H9 (cell line): ENCODE data around the gene ZNF26. TPM values are rescaled to one million over a fixed set of nuclear protein-coding genes. Genes with fewer than 3 reads are reported as not detected.

ENCODE experiments used
- DNase-seq: peaks from one replicate; pipeline ENCODE4 v3.0.0-alpha.2; 2017
- H2AFZ ChIP-seq: one replicate; pipeline ENCODE4 v1.6.1; 2013; ENCODE audit warnings: mild to moderate bottlenecking, low read length, control low read depth, moderate library complexity
- H2AK5ac ChIP-seq: 2 replicates; pipeline ENCODE4 v1.6.1; 2013; ENCODE audit warnings: low read length, control low read depth, mixed read lengths; ENCODE audit not compliant: insufficient read length
- H2BK120ac ChIP-seq: one replicate; pipeline ENCODE4 v1.6.1; 2013; ENCODE audit warnings: low read depth, mild to moderate bottlenecking, low read length, control low read depth, inconsistent platforms; ENCODE audit not compliant: poor library complexity, severe bottlenecking
- H2BK12ac ChIP-seq: 2 replicates; pipeline ENCODE4 v1.6.1; 2013; ENCODE audit warnings: low read length, control low read depth, mixed read lengths, low read depth; ENCODE audit not compliant: insufficient read length
- H2BK15ac ChIP-seq: 2 replicates; pipeline ENCODE4 v1.6.1; 2013; ENCODE audit warnings: low read depth, low read length, control low read depth
- H2BK20ac ChIP-seq: one replicate; pipeline ENCODE4 v1.6.1; 2013; ENCODE audit warnings: low read depth, mild to moderate bottlenecking, low read length, control low read depth, inconsistent platforms; ENCODE audit not compliant: poor library complexity, severe bottlenecking
- H2BK5ac ChIP-seq: 2 replicates; pipeline ENCODE4 v1.6.1; 2013; ENCODE audit warnings: low read length, control low read depth, mixed read lengths; ENCODE audit not compliant: insufficient read length
- H3K14ac ChIP-seq: 2 replicates; pipeline ENCODE4 v1.6.1; 2013; ENCODE audit warnings: low read length, control low read depth; ENCODE audit not compliant: insufficient read depth
- H3K18ac ChIP-seq: 2 replicates; pipeline ENCODE4 v1.6.1; 2013; ENCODE audit warnings: low read depth, mild to moderate bottlenecking, mixed read lengths, low read length, control low read depth; ENCODE audit not compliant: insufficient read length
- H3K23ac ChIP-seq: 2 replicates; pipeline ENCODE4 v1.6.1; 2013; ENCODE audit warnings: low read length, control low read depth, mixed read lengths, low read depth; ENCODE audit not compliant: insufficient read length
- H3K23me2 ChIP-seq: 2 replicates; pipeline ENCODE4 v1.6.1; 2013; ENCODE audit warnings: low read depth, mild to moderate bottlenecking, mixed read lengths, low read length, control low read depth; ENCODE audit not compliant: insufficient read length, poor library complexity, severe bottlenecking
- H3K27ac ChIP-seq: 2 replicates; pipeline ENCODE4 v1.5.1; 2013; ENCODE audit warnings: low read length, control low read depth, mixed read lengths, low read depth; ENCODE audit not compliant: insufficient read length
- H3K27me3 ChIP-seq: 2 replicates; pipeline ENCODE4 v1.6.1; 2013; ENCODE audit warnings: low read length, control low read depth, inconsistent platforms; ENCODE audit not compliant: insufficient read depth
- H3K4ac ChIP-seq: 2 replicates; pipeline ENCODE4 v1.6.1; 2013; ENCODE audit warnings: low read depth, mild to moderate bottlenecking, control low read depth, inconsistent platforms, low read length, moderate library complexity
- H3K4me1 ChIP-seq: 2 replicates; pipeline ENCODE4 v1.6.1; 2013; ENCODE audit warnings: low read length, control low read depth, inconsistent platforms; ENCODE audit not compliant: insufficient read depth
- H3K4me2 ChIP-seq: 2 replicates; pipeline ENCODE4 v1.6.1; 2013; ENCODE audit warnings: low read length, control low read depth, mixed read lengths; ENCODE audit not compliant: insufficient read length, insufficient read depth
- H3K56ac ChIP-seq: 2 replicates; pipeline ENCODE4 v1.6.1; 2013; ENCODE audit warnings: low read depth, mild to moderate bottlenecking, mixed read lengths, low read length, control low read depth; ENCODE audit not compliant: insufficient read length
- H3K79me1 ChIP-seq: 2 replicates; pipeline ENCODE4 v1.6.1; 2013; ENCODE audit warnings: low read depth, mild to moderate bottlenecking, moderate library complexity, low read length, control low read depth, inconsistent platforms; ENCODE audit not compliant: insufficient read depth, poor library complexity, severe bottlenecking
- H3K79me2 ChIP-seq: 2 replicates; pipeline ENCODE4 v1.6.1; 2013; ENCODE audit warnings: low read length, control low read depth, inconsistent platforms; ENCODE audit not compliant: insufficient read depth
- H3K9ac ChIP-seq: 2 replicates; pipeline ENCODE4 v1.6.1; 2013; ENCODE audit warnings: low read length, control low read depth, mixed read lengths; ENCODE audit not compliant: insufficient read length; ENCODE audit errors: extremely low read depth
- H3K9me3 ChIP-seq: one replicate; pipeline ENCODE4 v1.6.1; 2013; ENCODE audit warnings: low read depth, low read length, inconsistent platforms; ENCODE audit not compliant: control insufficient read depth
- H3T11ph ChIP-seq: one replicate; pipeline ENCODE4 v1.6.1; 2013; ENCODE audit warnings: mild to moderate bottlenecking, low read length, control low read depth, inconsistent platforms
- H4K20me1 ChIP-seq: one replicate; pipeline ENCODE4 v1.6.1; 2013; ENCODE audit not compliant: control insufficient read depth, insufficient read length, insufficient read depth
- H4K5ac ChIP-seq: 2 replicates; pipeline ENCODE4 v1.6.1; 2013; ENCODE audit warnings: low read depth, mild to moderate bottlenecking, mixed read lengths, low read length, control low read depth; ENCODE audit not compliant: insufficient read length
- H4K8ac ChIP-seq: replicated peaks from 2 replicates; pipeline ENCODE4 v1.6.1; 2013; ENCODE audit warnings: low read length, control low read depth, mixed read lengths, low read depth; ENCODE audit not compliant: insufficient read length
- H4K91ac ChIP-seq: 2 replicates; pipeline ENCODE4 v1.6.1; 2013; ENCODE audit warnings: low read depth, mild to moderate bottlenecking, moderate library complexity, mixed read lengths, low read length, control low read depth; ENCODE audit not compliant: insufficient read length
- H3K27ac Mint-ChIP-seq, 3 experiments: 2 replicates in 2 of 3; 3 replicates in 1 of 3; pipeline ENCODE4 v1.8.0; 2020 to 2021; ENCODE audit warnings: mixed read lengths in 3 of 3, mild to moderate bottlenecking in 1 of 3, moderate library complexity in 1 of 3
- H3K27me3 Mint-ChIP-seq: 2 replicates; pipeline ENCODE4 v1.8.0; 2021; ENCODE audit warnings: low read depth, mild to moderate bottlenecking, moderate library complexity, mixed read lengths
- H3K36me3 Mint-ChIP-seq, 3 experiments: 2 replicates in 2 of 3; 3 replicates in 1 of 3; pipeline ENCODE4 v1.8.0; 2020 to 2021; ENCODE audit warnings: low read depth in 3 of 3, mixed read lengths in 3 of 3; ENCODE audit not compliant: insufficient read depth in 1 of 3
- H3K4me1 Mint-ChIP-seq, 2 experiments: 2 replicates each; pipeline ENCODE4 v1.8.0; 2020; ENCODE audit warnings: mixed read lengths in 2 of 2
- H3K4me3 Mint-ChIP-seq, 2 experiments: 2 replicates in 1 of 2; 3 replicates in 1 of 2; pipeline ENCODE4 v1.8.0; 2020 to 2021; ENCODE audit warnings: mild to moderate bottlenecking in 2 of 2, mixed read lengths in 2 of 2, moderate library complexity in 1 of 2
- H3K9me3 Mint-ChIP-seq, 2 experiments: 2 replicates in 1 of 2; 3 replicates in 1 of 2; pipeline ENCODE4 v1.8.0; 2020; ENCODE audit warnings: mild to moderate bottlenecking in 2 of 2, mixed read lengths in 2 of 2, moderate library complexity in 1 of 2
- CTCF ChIP-seq: fragments of 200-600 bp; sonication (generic); conservative IDR thresholded peaks from 3 replicates; pipeline ENCODE4 v1.8.0; 2021; ENCODE audit warnings: antibody characterized with exemption, mild to moderate bottlenecking
- WGBS: extraction: QIAGEN DNeasy Blood & Tissue Kit; methylation state at CpG from one replicate; pipeline ENCODE4 v1.1.7; 2013; ENCODE audit warnings: missing lambda C conversion rate, low lambda C conversion rate, mixed read lengths; ENCODE audit not compliant: insufficient read length; ENCODE audit errors: extremely low coverage; 5-methylcytosine and 5-hydroxymethylcytosine counted together
- total RNA-seq: library from RNA; stranded (reverse); gene quantifications from 2 replicates; pipeline ENCODE4 v1.2.1, GENCODE V29; 2021

ZNF26 gene
- total RNA-seq, 1 experiment from 2014 or later, result 13.2 TPM

GRCh38 chr12:132972374-132972773 lies 13.8 kb upstream of the ZNF26 start:
- no peak overlapping the region for H3K4me3 Mint-ChIP-seq
- no CpG with 5 or more reads among the region's 1 CpG for WGBS

More at GRCh38 chr12:132972374-132972773, 13.8 kb upstream of the ZNF26 start:
- H3K4me2 ChIP-seq, result no peak overlapping the region
- Mint-ChIP-seq H3K27me3 (peaks cover 4% of the 10 kb centered on the region), H3K9me3 (peaks cover 83 to 91% of the 10 kb centered on the region in 2 experiments), H3K36me3 (peaks cover 3 to 31% (median 10%) of the 10 kb centered on the region in 3 experiments; a peak in 6 of 7 replicates), H3K27ac (no peak overlapping the region), H3K4me1 (no peaks in the 10 kb centered on the region)
- H3K14ac ChIP-seq, result no peak overlapping the region
- H4K8ac ChIP-seq, result no peak overlapping the region
- TF ChIP-seq CTCF, result no peak
- peaks cover 58% of the 10 kb centered on the region for H3K9me3 ChIP-seq
- H3K56ac ChIP-seq, result no peak overlapping the region
- H3K79me2 ChIP-seq, result no peaks in the 10 kb centered on the region
- H3T11ph ChIP-seq, result no peak overlapping the region
- no peak overlapping the region for H3K27ac ChIP-seq
- no peak overlapping the region for H3K4ac ChIP-seq
- H3K9ac ChIP-seq, result no peak overlapping the region
- H3K23me2 ChIP-seq, result no peaks in the 10 kb centered on the region
- no peak overlapping the region for H2AK5ac ChIP-seq
- no peak overlapping the region for H2AFZ ChIP-seq
- H4K20me1 ChIP-seq, result no peaks in the 10 kb centered on the region
- no peak for DNase-seq
- H4K91ac ChIP-seq, result no peak overlapping the region
- H3K18ac ChIP-seq, result no peak overlapping the region
- no peak overlapping the region for H2BK120ac ChIP-seq
- no peak overlapping the region for H2BK20ac ChIP-seq
- no peak overlapping the region for H4K5ac ChIP-seq
- H3K4me1 ChIP-seq, result no peaks in the 10 kb centered on the region
- no peaks in the 10 kb centered on the region for H3K79me1 ChIP-seq
- H2BK5ac ChIP-seq, result no peak overlapping the region
- H2BK15ac ChIP-seq, result no peak overlapping the region
- no peaks in the 10 kb centered on the region for H3K27me3 ChIP-seq
- no peak overlapping the region for H2BK12ac ChIP-seq
- H3K23ac ChIP-seq, result no peak overlapping the region
